OCI-LY7 (cell line): Measurements from ENCODE around the gene TC2N. TPM values are rescaled to one million over a fixed set of nuclear protein-coding genes. Genes with fewer than 3 reads are reported as not detected.
A peak's percentile ranks its signal among the peaks of the same experiment; 100 is the strongest.

Experiments
- BruUV-seq: library from RNA; stranded (reverse); fragments of 400-500 nt; replicated peaks from 2 replicates; lab custom pipeline; 2021; lab: Mats Ljungman, UMichigan
- CTCF ChIA-PET: fragments of 300-600 bp; sonication (Branson Sonifier 250); formaldehyde crosslinking; loops from one replicate; lab custom pipeline; 2022; ENCODE audit warnings: antibody characterized with exemption; ENCODE audit not compliant: unreplicated experiment; lab: Charles Lee
- POLR2A ChIA-PET: fragments of 300-600 bp; sonication (Branson Sonifier 250); formaldehyde crosslinking; loops from one replicate; lab custom pipeline; 2022; ENCODE audit warnings: antibody characterized with exemption; lab: Charles Lee
- DNase-seq: peaks from one replicate; pipeline ENCODE4 v3.0.0-alpha.2; 2015; ENCODE audit warnings: low spot score
- H2AFZ ChIP-seq: fragments of 200-600 bp; sonication (generic), shearing (Covaris generic); 2 replicates; pipeline ENCODE4 v1.6.1; 2014; ENCODE audit warnings: mild to moderate bottlenecking, antibody characterized with exemption, low read length, moderate library complexity
- H3K27ac ChIP-seq: fragments of 200-600 bp; sonication (generic); 2 replicates; pipeline ENCODE4 v1.5.1; 2014; ENCODE audit warnings: mixed run types, low read depth, mild to moderate bottlenecking, moderate library complexity, low read length, inconsistent platforms; ENCODE audit not compliant: poor library complexity, severe bottlenecking
- H3K36me3 ChIP-seq: fragments of 200-600 bp; sonication (generic); 2 replicates; pipeline ENCODE4 v1.6.1; 2014; ENCODE audit warnings: mild to moderate bottlenecking, antibody characterized with exemption, low read length, moderate library complexity, mixed read lengths; ENCODE audit not compliant: insufficient read depth
- H3K4me1 ChIP-seq: fragments of 200-600 bp; sonication (generic); 2 replicates; pipeline ENCODE4 v1.5.1; 2014; ENCODE audit warnings: mild to moderate bottlenecking, low read length; ENCODE audit not compliant: insufficient read depth, poor library complexity, severe bottlenecking
- H3K4me2 ChIP-seq: fragments of 200-600 bp; sonication (generic); 2 replicates; pipeline ENCODE4 v1.6.1; 2014; ENCODE audit warnings: mild to moderate bottlenecking, low read length
- H3K4me3 ChIP-seq: fragments of 200-600 bp; sonication (generic); 2 replicates; pipeline ENCODE4 v1.5.1; 2014; ENCODE audit warnings: mild to moderate bottlenecking, low read depth, low read length; ENCODE audit not compliant: poor library complexity, severe bottlenecking
- H3K79me2 ChIP-seq: fragments of 200-600 bp; sonication (generic); 2 replicates; pipeline ENCODE4 v1.6.1; 2016; ENCODE audit warnings: low read depth, mild to moderate bottlenecking, low read length, moderate library complexity, mixed read lengths; ENCODE audit not compliant: insufficient read depth
- H3K9me2 ChIP-seq: fragments of 200-600 bp; sonication (generic); 2 replicates; pipeline ENCODE4 v1.6.1; 2016; ENCODE audit warnings: mild to moderate bottlenecking, low read length, mixed read lengths; ENCODE audit not compliant: insufficient read depth
- H3K9me3 ChIP-seq: fragments of 200-600 bp; sonication (generic); 2 replicates; pipeline ENCODE4 v1.6.1; 2014; ENCODE audit warnings: mild to moderate bottlenecking, mixed run types, low read length, mixed read lengths
- H4K20me1 ChIP-seq: fragments of 200-600 bp; sonication (generic); 2 replicates; pipeline ENCODE4 v1.6.1; 2014; ENCODE audit warnings: mild to moderate bottlenecking, antibody characterized with exemption, low read length, moderate library complexity, mixed read lengths; ENCODE audit not compliant: insufficient read depth
- CTCF ChIP-seq: fragments of 200-600 bp; sonication (generic); conservative IDR thresholded peaks from 2 replicates; pipeline ENCODE4 v1.5.1; 2014; ENCODE audit warnings: mild to moderate bottlenecking, antibody characterized with exemption, low read length, moderate library complexity, mixed read lengths
- EZH2phosphoT487 ChIP-seq: fragments of 200-600 bp; sonication (generic); IDR thresholded peaks from 2 replicates; pipeline ENCODE4 v1.6.1; 2018; ENCODE audit warnings: low read depth, borderline replicate concordance, mild to moderate bottlenecking, mixed run types, antibody characterized with exemption, low read length, moderate library complexity, mixed read lengths
- intact Hi-C: fragments of 100-400 bp; cut with micrococcal nuclease; formaldehyde crosslinking; loops from one replicate; pipeline ENCODE4 v1.10.0; 2022; ENCODE audit not compliant: unreplicated experiment
- total RNA-seq, 2 experiments: library from RNA; depleted of rRNA in 1 of 2; stranded (reverse); fragments of >200 nt in 1 of 2; shearing (Covaris generic) in 1 of 2; gene quantifications; 2 replicates each; pipeline ENCODE4 v1.2.3, GENCODE V29; 2014 to 2022

TC2N gene
- total RNA-seq, 2 experiments from 2014 or later: 0.57 TPM; not detected in 1

GRCh38 chr14:91870001-91870400 lies 2.7 kb upstream of the TC2N start:
- no peaks in the 10 kb centered on the region for H4K20me1 ChIP-seq
- H3K9me3 ChIP-seq: no peaks in the 10 kb centered on the region
- H3K27ac ChIP-seq: no peak overlapping the region
- POLR2A ChIA-PET: no interaction called here
- H3K36me3 ChIP-seq: no peaks in the 10 kb centered on the region
- H3K4me3 ChIP-seq: no peak overlapping the region
- TF ChIP-seq CTCF (no peak), EZH2phosphoT487 (no peak)
- BruUV-seq: no TSS peak
- no peak overlapping the region; the same call in 1 of the 2 replicates for H3K4me2 ChIP-seq
- H3K4me1 ChIP-seq: peaks cover 40% of the 10 kb centered on the region
- no peaks in the 10 kb centered on the region for H3K79me2 ChIP-seq
- no peaks in the 10 kb centered on the region for H3K9me2 ChIP-seq
- no peak for DNase-seq
- intact Hi-C loops: no loop called here
- H2AFZ ChIP-seq: no peak overlapping the region
- CTCF ChIA-PET: no interaction called here

- DNase-seq: no peak
- Histone ChIP-seq H3K79me2 (no peaks in the 10 kb centered on the region), H3K4me2 (no peak overlapping the region; the same call in 1 of the 2 replicates), H3K4me3 (no peak overlapping the region), H3K9me3 (no peaks in the 10 kb centered on the region), H3K36me3 (no peaks in the 10 kb centered on the region), H3K4me1 (peaks cover 36% of the 10 kb centered on the region), H3K27ac (no peak overlapping the region), H3K9me2 (no peaks in the 10 kb centered on the region), H2AFZ (no peak overlapping the region), H4K20me1 (no peaks in the 10 kb centered on the region)
- no peak for TF ChIP-seq EZH2phosphoT487
- no peak for TF ChIP-seq CTCF
- POLR2A ChIA-PET: interaction anchor here (0.6 kb wide), 1 partner anchor 47 kb away, joined by 4 read pairs; no protein-coding TSS in a partner anchor
- intact Hi-C loops: no loop called here
- no TSS peak for BruUV-seq
- CTCF ChIA-PET: no interaction called here
Observed at GRCh38 chr14:91869556-91869955, 2.2 kb upstream of the TC2N start.

- no peak overlapping the region for H3K4me3 ChIP-seq
- BruUV-seq: no TSS peak
- intact Hi-C loops: no loop called here
- no peak overlapping the region for H3K27ac ChIP-seq
- H3K36me3 ChIP-seq: no peaks in the 10 kb centered on the region
- ChIA-PET CTCF (interaction anchor here (0.6 kb wide), 1 partner anchor 1150 kb away, joined by 3 read pairs; no protein-coding TSS in a partner anchor), POLR2A (no interaction called here)
- H2AFZ ChIP-seq: no peak overlapping the region
- no peaks in the 10 kb centered on the region for H3K9me2 ChIP-seq
- no peaks in the 10 kb centered on the region for H3K79me2 ChIP-seq
- H3K9me3 ChIP-seq: no peaks in the 10 kb centered on the region
- H3K4me1 ChIP-seq: peaks cover 7% of the 10 kb centered on the region
- no peak for DNase-seq
- TF ChIP-seq CTCF (no peak), EZH2phosphoT487 (no peak)
- H3K4me2 ChIP-seq: peak overlapping the region; percentile 15; the same call in 1 of the 2 replicates
- no peaks in the 10 kb centered on the region for H4K20me1 ChIP-seq
Observed at GRCh38 chr14:91866511-91867295, 633 bp downstream of the TC2N start.
